Activated CD4-positive, alpha-beta T cell treated with anti-CD3 and anti-CD28 coated beads, Interleukin-2, amount 50 U/mL, for 24 hours (primary cell): ENCODE data around the gene ADGRL3.

Experiments used
- DNase-seq, 2 donors: peaks; one replicate each; pipeline ENCODE4 v3.0.0-alpha.2; 2020; ENCODE audit warnings: low read depth in 1 of 2, low spot score in 1 of 2

The ADGRL3 gene

GRCh38 chr4:62070291-62070852 is 870.2 kb downstream of the ADGRL3 start:
- DNase-seq = no peak

- no peak for DNase-seq
These were observed 875.0 kb downstream of the ADGRL3 start for GRCh38 chr4:62075089-62075488.

GRCh38 chr4:62075521-62075920 is 875.4 kb downstream of the ADGRL3 start:
- DNase-seq = no peak

GRCh38 chr4:62077406-62077805 is 877.3 kb downstream of the ADGRL3 start:
- no peak for DNase-seq

- DNase-seq = no peak
These were observed 880.3 kb downstream of the ADGRL3 start for GRCh38 chr4:62080431-62080830.

- no peak for DNase-seq
These were observed 887.6 kb downstream of the ADGRL3 start for GRCh38 chr4:62087706-62088105.

GRCh38 chr4:62093735-62094134 is 893.6 kb downstream of the ADGRL3 start:
- DNase-seq = no peak

- no peak for DNase-seq
These were observed 896.8 kb downstream of the ADGRL3 start for GRCh38 chr4:62096881-62097280.

GRCh38 chr4:62115216-62115615 is 915.1 kb downstream of the ADGRL3 start:
- no peak for DNase-seq

GRCh38 chr4:62117886-62118285 is 917.8 kb downstream of the ADGRL3 start:
- DNase-seq = no peak

GRCh38 chr4:62118558-62118957 is 918.4 kb downstream of the ADGRL3 start:
- DNase-seq = no peak

GRCh38 chr4:62119195-62119594 is 919.1 kb downstream of the ADGRL3 start:
- no peak for DNase-seq

- no peak for DNase-seq
These were observed 926.1 kb downstream of the ADGRL3 start for GRCh38 chr4:62126064-62126732.
